Astrocyte (in vitro differentiated cells and primary cell): ENCODE results near the gene COG7. TPM values are rescaled to one million over a fixed set of nuclear protein-coding genes. Genes with fewer than 3 reads are reported as not detected.

Source experiments
- DNase-seq: peaks from one replicate; pipeline ENCODE4 v3.0.0-alpha.2; 2010; ENCODE audit warnings: low read depth
- FAIRE-seq: peaks from 2 replicates; lab custom pipeline; 2011; peaks lifted over from hg19 to GRCh38; lab: Jason Lieb, UNC
- H2AFZ ChIP-seq: 2 replicates; pipeline ENCODE4 v1.6.0; 2012; ENCODE audit warnings: low read depth, low read length, inconsistent platforms
- H3K27ac ChIP-seq: 2 replicates; pipeline ENCODE4 v1.5.1; 2011; ENCODE audit warnings: low read depth, low read length, inconsistent platforms
- H3K27me3 ChIP-seq: 2 replicates; pipeline ENCODE4 v1.6.0; 2011; ENCODE audit warnings: low read length, inconsistent platforms; ENCODE audit not compliant: insufficient read depth
- H3K36me3 ChIP-seq: 2 replicates; pipeline ENCODE4 v1.5.1; 2011; ENCODE audit warnings: low read length, inconsistent platforms; ENCODE audit not compliant: insufficient read depth
- H3K4me1 ChIP-seq: 2 replicates; pipeline ENCODE4 v1.5.1; 2011; ENCODE audit warnings: low read length, inconsistent platforms; ENCODE audit not compliant: insufficient read depth
- H3K4me2 ChIP-seq: 2 replicates; pipeline ENCODE4 v1.6.0; 2012; ENCODE audit warnings: low read length, inconsistent platforms
- H3K4me3 ChIP-seq: 2 replicates; pipeline ENCODE4 v1.5.1; 2011; ENCODE audit warnings: low read depth, mild to moderate bottlenecking, low read length, inconsistent platforms; ENCODE audit not compliant: insufficient read depth
- H3K79me2 ChIP-seq: 2 replicates; pipeline ENCODE4 v1.6.0; 2012; ENCODE audit warnings: mild to moderate bottlenecking, low read length, inconsistent platforms; ENCODE audit not compliant: insufficient read depth
- H3K9ac ChIP-seq: 2 replicates; pipeline ENCODE4 v1.6.0; 2012; ENCODE audit warnings: mild to moderate bottlenecking, low read length, inconsistent platforms
- H3K9me3 ChIP-seq: 2 replicates; pipeline ENCODE4 v1.5.1; 2012; ENCODE audit warnings: low read depth, mild to moderate bottlenecking, low read length, inconsistent platforms; ENCODE audit not compliant: insufficient read depth
- H4K20me1 ChIP-seq: 2 replicates; pipeline ENCODE4 v1.6.0; 2012; ENCODE audit warnings: low read length, inconsistent platforms; ENCODE audit not compliant: insufficient read depth
- H3K27ac Mint-ChIP-seq: one replicate; pipeline ENCODE4 v1.8.0; 2021; ENCODE audit warnings: mild to moderate bottlenecking, mixed read lengths; ENCODE audit not compliant: unreplicated experiment
- H3K27me3 Mint-ChIP-seq: one replicate; pipeline ENCODE4 v1.8.0; 2021; ENCODE audit warnings: low read depth, mixed read lengths; ENCODE audit not compliant: unreplicated experiment
- H3K36me3 Mint-ChIP-seq: one replicate; pipeline ENCODE4 v1.8.0; 2021; ENCODE audit warnings: low read depth, mixed read lengths; ENCODE audit not compliant: unreplicated experiment
- H3K4me1 Mint-ChIP-seq: one replicate; pipeline ENCODE4 v1.8.0; 2021; ENCODE audit warnings: low read depth, mixed read lengths; ENCODE audit not compliant: unreplicated experiment
- H3K4me3 Mint-ChIP-seq: one replicate; pipeline ENCODE4 v1.8.0; 2021; ENCODE audit warnings: mild to moderate bottlenecking, moderate library complexity, mixed read lengths; ENCODE audit not compliant: unreplicated experiment
- H3K9me3 Mint-ChIP-seq: one replicate; pipeline ENCODE4 v1.8.0; 2021; ENCODE audit warnings: mild to moderate bottlenecking, mixed read lengths; ENCODE audit not compliant: unreplicated experiment
- EZH2 ChIP-seq: IDR thresholded peaks from 2 replicates; pipeline ENCODE4 v1.6.1; 2012; ENCODE audit warnings: mild to moderate bottlenecking, low read length, inconsistent platforms; ENCODE audit not compliant: insufficient read depth
- total RNA-seq: library from RNA; stranded (reverse); gene quantifications from 2 replicates; pipeline ENCODE4 v1.2.1, GENCODE V29; 2021
- TF ChIP-seq, protein P1 (sequence below): IDR thresholded peaks from 2 replicates; pipeline ENCODE4 v1.5.1; 2011; ENCODE audit warnings: low read depth, mild to moderate bottlenecking, inconsistent platforms, low read length, moderate library complexity; ENCODE audit not compliant: insufficient read depth

The COG7 gene
- total RNA-seq, 1 donor from 2014 or later, result 19.8 TPM

DNA sequence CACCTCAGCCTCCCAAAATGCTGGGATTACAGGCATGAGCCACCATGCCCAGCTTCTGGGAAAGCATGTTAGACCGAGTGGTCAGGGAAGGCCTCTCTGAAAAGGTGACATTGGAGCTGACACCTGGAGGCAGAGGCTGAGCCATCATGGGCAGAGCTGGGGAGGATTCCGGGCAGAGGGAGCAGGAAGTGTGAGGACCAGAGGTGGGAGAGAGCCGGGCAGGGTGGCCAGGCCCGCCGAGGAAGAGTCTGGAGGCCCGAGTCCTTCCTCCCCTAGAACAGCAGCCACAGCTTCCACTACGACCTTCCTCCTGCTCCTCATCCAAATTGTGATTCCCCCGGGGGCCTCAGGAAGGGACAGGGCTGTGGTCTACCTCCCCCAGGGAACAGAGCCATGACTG, 74.7 kb downstream of the COG7 start:
- no peaks in the 10 kb centered on the region for H3K36me3 ChIP-seq
- H3K4me1 ChIP-seq, result no peaks in the 10 kb centered on the region
- H3K4me2 ChIP-seq, result no peak overlapping the region
- no peaks in the 10 kb centered on the region for H3K36me3 Mint-ChIP-seq
- H3K4me3 Mint-ChIP-seq, result no peak overlapping the region
- no peaks in the 10 kb centered on the region for H4K20me1 ChIP-seq
- no peaks in the 10 kb centered on the region for H3K9me3 ChIP-seq
- no peak overlapping the region for H3K27ac Mint-ChIP-seq
- FAIRE-seq (no peak), DNase-seq (no peak)
- no peak overlapping the region for H3K27ac ChIP-seq
- no peaks in the 10 kb centered on the region for H3K79me2 ChIP-seq
- H3K9me3 Mint-ChIP-seq, result no peaks in the 10 kb centered on the region
- no peaks in the 10 kb centered on the region for H3K27me3 ChIP-seq
- no peaks in the 10 kb centered on the region for H3K4me1 Mint-ChIP-seq
- peaks cover 30% of the 10 kb centered on the region for H3K27me3 Mint-ChIP-seq
- H3K4me3 ChIP-seq, result no peak overlapping the region
- no peak overlapping the region for H2AFZ ChIP-seq
- TF ChIP-seq EZH2, result no peak
- TF ChIP-seq, protein P1, sequence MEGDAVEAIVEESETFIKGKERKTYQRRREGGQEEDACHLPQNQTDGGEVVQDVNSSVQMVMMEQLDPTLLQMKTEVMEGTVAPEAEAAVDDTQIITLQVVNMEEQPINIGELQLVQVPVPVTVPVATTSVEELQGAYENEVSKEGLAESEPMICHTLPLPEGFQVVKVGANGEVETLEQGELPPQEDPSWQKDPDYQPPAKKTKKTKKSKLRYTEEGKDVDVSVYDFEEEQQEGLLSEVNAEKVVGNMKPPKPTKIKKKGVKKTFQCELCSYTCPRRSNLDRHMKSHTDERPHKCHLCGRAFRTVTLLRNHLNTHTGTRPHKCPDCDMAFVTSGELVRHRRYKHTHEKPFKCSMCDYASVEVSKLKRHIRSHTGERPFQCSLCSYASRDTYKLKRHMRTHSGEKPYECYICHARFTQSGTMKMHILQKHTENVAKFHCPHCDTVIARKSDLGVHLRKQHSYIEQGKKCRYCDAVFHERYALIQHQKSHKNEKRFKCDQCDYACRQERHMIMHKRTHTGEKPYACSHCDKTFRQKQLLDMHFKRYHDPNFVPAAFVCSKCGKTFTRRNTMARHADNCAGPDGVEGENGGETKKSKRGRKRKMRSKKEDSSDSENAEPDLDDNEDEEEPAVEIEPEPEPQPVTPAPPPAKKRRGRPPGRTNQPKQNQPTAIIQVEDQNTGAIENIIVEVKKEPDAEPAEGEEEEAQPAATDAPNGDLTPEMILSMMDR, result no peak
- no peak overlapping the region for H3K9ac ChIP-seq

DNA sequence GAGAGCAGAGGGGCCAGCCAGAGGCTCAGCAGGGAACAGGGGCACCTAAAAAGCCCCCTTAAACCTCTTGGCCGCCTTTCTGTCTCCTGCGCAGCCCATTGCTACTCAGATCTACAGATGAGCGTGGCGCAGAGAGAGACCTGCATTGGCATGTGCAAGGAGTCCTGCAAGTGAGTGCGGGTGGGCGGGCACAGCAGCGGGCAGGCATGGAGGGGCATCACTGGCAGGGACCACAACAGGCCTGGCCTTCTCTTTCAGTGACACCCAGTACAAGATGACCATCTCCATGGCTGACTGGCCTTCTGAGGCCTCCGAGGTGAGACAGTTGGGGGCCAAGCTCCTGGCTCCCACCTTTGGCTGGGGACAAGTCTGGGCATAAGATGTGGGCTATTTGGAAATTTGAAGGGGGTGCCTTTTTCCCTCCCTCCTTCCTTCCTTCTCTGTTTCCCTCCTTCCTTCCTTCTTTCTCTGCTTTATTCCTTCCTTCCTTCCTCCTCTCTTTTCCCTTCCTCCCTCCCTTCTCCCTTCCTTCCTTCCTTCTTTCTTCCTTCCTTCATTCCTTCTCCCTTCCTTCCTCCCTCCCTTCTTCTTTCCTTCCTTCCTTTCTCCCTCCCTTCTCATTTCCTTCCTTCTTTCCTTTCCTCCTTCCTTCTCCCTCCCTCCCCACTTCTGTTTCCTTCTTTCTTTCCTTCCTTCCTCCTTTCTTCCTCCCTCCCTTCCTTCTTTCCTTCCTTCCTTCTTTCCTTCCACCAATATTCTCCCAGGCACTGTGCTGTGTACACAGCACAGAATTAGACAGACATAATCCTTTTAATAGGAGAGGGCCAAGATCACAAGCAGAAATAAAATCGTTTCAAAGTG, 75.7 kb downstream of the COG7 start:
- TF ChIP-seq EZH2, result no peak
- TF ChIP-seq, protein P1, result no peak
- no peaks in the 10 kb centered on the region for H3K36me3 Mint-ChIP-seq
- Histone ChIP-seq H3K36me3 (no peaks in the 10 kb centered on the region), H3K4me3 (no peak overlapping the region), H3K9me3 (no peaks in the 10 kb centered on the region), H3K9ac (no peak overlapping the region), H2AFZ (no peak overlapping the region), H3K79me2 (no peaks in the 10 kb centered on the region), H3K27ac (no peak overlapping the region), H3K4me2 (no peak overlapping the region), H3K4me1 (no peaks in the 10 kb centered on the region), H3K27me3 (no peaks in the 10 kb centered on the region), H4K20me1 (no peaks in the 10 kb centered on the region)
- no peaks in the 10 kb centered on the region for H3K4me1 Mint-ChIP-seq
- H3K27ac Mint-ChIP-seq, result no peak overlapping the region
- peaks cover 30% of the 10 kb centered on the region for H3K27me3 Mint-ChIP-seq
- DNase-seq (no peak), FAIRE-seq (no peak)
- H3K9me3 Mint-ChIP-seq, result no peaks in the 10 kb centered on the region
- H3K4me3 Mint-ChIP-seq, result no peak overlapping the region

DNA sequence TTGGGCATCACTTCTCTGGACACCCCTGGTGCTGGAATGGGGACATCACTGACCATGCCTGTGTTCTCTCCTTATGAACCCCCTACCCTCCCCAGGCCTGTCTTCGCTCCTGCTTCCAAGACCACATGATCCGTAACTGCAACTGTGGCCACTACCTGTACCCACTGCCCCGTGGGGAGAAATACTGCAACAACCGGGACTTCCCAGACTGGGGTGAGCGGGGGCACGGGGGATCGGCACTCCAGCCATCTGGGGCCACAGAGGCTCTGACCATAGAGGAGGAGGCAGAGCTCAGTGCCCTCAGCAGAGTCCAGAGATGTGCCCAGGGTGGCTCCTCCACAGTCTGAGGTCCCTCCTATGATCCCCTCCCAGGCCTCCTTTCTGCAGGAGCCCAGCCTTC, 77.3 kb downstream of the COG7 start:
- no peaks in the 10 kb centered on the region for H4K20me1 ChIP-seq
- Mint-ChIP-seq H3K36me3 (no peaks in the 10 kb centered on the region), H3K4me3 (no peak overlapping the region), H3K9me3 (no peaks in the 10 kb centered on the region), H3K27me3 (peaks cover 33% of the 10 kb centered on the region), H3K4me1 (no peaks in the 10 kb centered on the region), H3K27ac (no peak overlapping the region)
- H3K9ac ChIP-seq, result no peak overlapping the region
- H3K79me2 ChIP-seq, result no peaks in the 10 kb centered on the region
- no peak overlapping the region for H3K27ac ChIP-seq
- TF ChIP-seq EZH2, result no peak
- TF ChIP-seq, protein P1, result no peak
- H3K36me3 ChIP-seq, result no peaks in the 10 kb centered on the region
- DNase-seq (no peak), FAIRE-seq (no peak)
- H3K4me3 ChIP-seq, result no peak overlapping the region
- no peaks in the 10 kb centered on the region for H3K9me3 ChIP-seq
- H3K27me3 ChIP-seq, result no peaks in the 10 kb centered on the region
- no peak overlapping the region for H3K4me2 ChIP-seq
- H2AFZ ChIP-seq, result no peak overlapping the region
- no peaks in the 10 kb centered on the region for H3K4me1 ChIP-seq
